Glutamatergic neuron (in vitro differentiated cells): Measurements from ENCODE around the gene PAPOLG. TPM values are rescaled to one million over a fixed set of nuclear protein-coding genes. Genes with fewer than 3 reads are reported as not detected.

Experiments
- DNase-seq: peaks from one replicate; pipeline ENCODE4 v3.0.0; 2022
- H3K27ac Mint-ChIP-seq: one replicate; pipeline ENCODE4 v1.8.0; 2020; ENCODE audit warnings: mild to moderate bottlenecking, mixed read lengths, inconsistent platforms; ENCODE audit not compliant: unreplicated experiment
- H3K27me3 Mint-ChIP-seq: one replicate; pipeline ENCODE4 v1.8.0; 2020; ENCODE audit warnings: mild to moderate bottlenecking, moderate library complexity, mixed read lengths, inconsistent platforms; ENCODE audit not compliant: unreplicated experiment
- H3K36me3 Mint-ChIP-seq: one replicate; pipeline ENCODE4 v1.8.0; 2020; ENCODE audit warnings: mild to moderate bottlenecking, mixed read lengths, inconsistent platforms; ENCODE audit not compliant: unreplicated experiment
- H3K4me1 Mint-ChIP-seq: one replicate; pipeline ENCODE4 v1.8.0; 2020; ENCODE audit warnings: mild to moderate bottlenecking, low read depth, mixed read lengths, inconsistent platforms; ENCODE audit not compliant: unreplicated experiment
- H3K4me3 Mint-ChIP-seq: one replicate; pipeline ENCODE4 v1.8.0; 2020; ENCODE audit warnings: mild to moderate bottlenecking, mixed read lengths, inconsistent platforms; ENCODE audit not compliant: unreplicated experiment
- H3K9me3 Mint-ChIP-seq: one replicate; pipeline ENCODE4 v1.8.0; 2020; ENCODE audit warnings: mild to moderate bottlenecking, moderate library complexity, mixed read lengths, inconsistent platforms; ENCODE audit not compliant: unreplicated experiment
- total RNA-seq: library from RNA; stranded (reverse); fragmentation: NEBNext Ultra II Directional; extraction: Animal tissue kit (Norgen Biotek cat#: 25700); gene quantifications from one replicate; pipeline ENCODE4 v1.2.1, GENCODE V29; 2021; ENCODE audit not compliant: unreplicated experiment
- TF ChIP-seq, protein P1 (sequence below): fragments of 200-600 bp; sonication (generic); IDR thresholded peaks from one replicate; pipeline ENCODE4 v1.5.0; 2021; ENCODE audit not compliant: partially characterized antibody, unreplicated experiment

The PAPOLG gene
- total RNA-seq, 1 donor from 2014 or later, result 22.7 TPM

DNA sequence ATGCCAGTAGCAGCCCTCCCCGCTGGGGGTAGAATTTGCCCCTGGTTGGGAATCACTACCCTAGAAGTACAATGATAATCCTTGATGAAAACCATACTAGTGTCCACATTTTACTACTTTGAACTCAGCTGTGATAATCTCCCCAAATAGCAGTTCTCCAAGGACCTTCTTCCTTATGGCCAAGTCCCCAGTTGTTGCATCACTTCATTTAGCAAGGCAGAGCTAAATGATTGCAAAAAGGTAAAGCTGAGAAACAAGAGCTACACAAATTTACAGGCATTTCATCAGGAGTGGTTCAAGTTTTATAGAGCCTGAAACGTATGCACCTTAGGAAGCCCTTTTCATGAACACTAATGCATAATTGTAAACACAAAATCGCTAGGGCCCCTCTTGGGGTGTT is 80.4 kb downstream of the PAPOLG start:
- Mint-ChIP-seq H3K9me3 (no peaks in the 10 kb centered on the region), H3K4me3 (no peak overlapping the region), H3K36me3 (no peaks in the 10 kb centered on the region), H3K27me3 (peaks cover 9% of the 10 kb centered on the region), H3K27ac (no peak overlapping the region), H3K4me1 (no peaks in the 10 kb centered on the region)
- TF ChIP-seq, protein P1, sequence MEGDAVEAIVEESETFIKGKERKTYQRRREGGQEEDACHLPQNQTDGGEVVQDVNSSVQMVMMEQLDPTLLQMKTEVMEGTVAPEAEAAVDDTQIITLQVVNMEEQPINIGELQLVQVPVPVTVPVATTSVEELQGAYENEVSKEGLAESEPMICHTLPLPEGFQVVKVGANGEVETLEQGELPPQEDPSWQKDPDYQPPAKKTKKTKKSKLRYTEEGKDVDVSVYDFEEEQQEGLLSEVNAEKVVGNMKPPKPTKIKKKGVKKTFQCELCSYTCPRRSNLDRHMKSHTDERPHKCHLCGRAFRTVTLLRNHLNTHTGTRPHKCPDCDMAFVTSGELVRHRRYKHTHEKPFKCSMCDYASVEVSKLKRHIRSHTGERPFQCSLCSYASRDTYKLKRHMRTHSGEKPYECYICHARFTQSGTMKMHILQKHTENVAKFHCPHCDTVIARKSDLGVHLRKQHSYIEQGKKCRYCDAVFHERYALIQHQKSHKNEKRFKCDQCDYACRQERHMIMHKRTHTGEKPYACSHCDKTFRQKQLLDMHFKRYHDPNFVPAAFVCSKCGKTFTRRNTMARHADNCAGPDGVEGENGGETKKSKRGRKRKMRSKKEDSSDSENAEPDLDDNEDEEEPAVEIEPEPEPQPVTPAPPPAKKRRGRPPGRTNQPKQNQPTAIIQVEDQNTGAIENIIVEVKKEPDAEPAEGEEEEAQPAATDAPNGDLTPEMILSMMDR, result no peak
- no peak for DNase-seq

DNA sequence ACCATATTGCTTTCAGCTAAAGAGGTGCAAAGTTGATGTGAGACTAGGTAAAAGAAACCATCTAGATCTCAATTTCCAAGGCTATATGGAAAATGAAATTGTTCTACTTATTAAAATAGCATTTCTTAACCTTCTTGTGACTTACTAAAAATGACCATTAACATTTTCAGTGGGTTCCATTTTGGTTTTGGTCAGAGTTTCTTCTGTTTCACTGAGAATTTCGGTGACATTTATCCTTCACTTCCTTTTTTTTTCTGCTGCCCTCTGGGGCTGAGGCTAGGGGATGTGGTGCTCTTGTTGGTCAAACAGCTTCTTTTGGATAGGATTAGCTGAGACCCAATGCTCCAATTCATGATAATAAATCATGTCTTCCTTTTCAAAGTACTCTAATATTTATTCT is 81.1 kb downstream of the PAPOLG start:
- Mint-ChIP-seq H3K4me3 (no peak overlapping the region), H3K36me3 (no peaks in the 10 kb centered on the region), H3K27me3 (peaks cover 9% of the 10 kb centered on the region), H3K9me3 (no peaks in the 10 kb centered on the region), H3K27ac (no peak overlapping the region), H3K4me1 (no peaks in the 10 kb centered on the region)
- DNase-seq, result no peak
- TF ChIP-seq, protein P1, result no peak

DNA sequence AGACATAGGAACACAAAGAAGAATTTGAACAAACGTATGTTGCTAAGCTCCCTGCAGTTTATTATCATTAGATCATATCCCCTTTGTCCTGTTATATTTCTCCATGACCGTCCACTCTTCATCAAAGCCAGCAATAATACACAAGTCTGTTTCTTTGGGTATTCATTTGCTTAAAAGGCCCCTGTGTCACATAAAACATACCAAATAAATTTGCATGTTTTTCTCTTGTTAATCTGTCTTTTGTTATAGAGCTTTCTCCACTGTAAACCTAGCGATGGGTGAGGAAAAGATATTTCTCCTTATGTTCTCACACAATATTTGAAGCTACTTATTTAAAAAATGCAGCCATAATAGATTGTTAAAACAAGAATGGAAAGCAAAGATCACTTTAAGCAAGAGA is 82.4 kb downstream of the PAPOLG start:
- no peak overlapping the region for H3K4me3 Mint-ChIP-seq
- H3K27ac Mint-ChIP-seq, result no peak overlapping the region
- no peaks in the 10 kb centered on the region for H3K36me3 Mint-ChIP-seq
- H3K9me3 Mint-ChIP-seq, result no peaks in the 10 kb centered on the region
- no peak for DNase-seq
- peaks cover 7% of the 10 kb centered on the region for H3K27me3 Mint-ChIP-seq
- H3K4me1 Mint-ChIP-seq, result no peaks in the 10 kb centered on the region
- TF ChIP-seq, protein P1, result no peak

DNA sequence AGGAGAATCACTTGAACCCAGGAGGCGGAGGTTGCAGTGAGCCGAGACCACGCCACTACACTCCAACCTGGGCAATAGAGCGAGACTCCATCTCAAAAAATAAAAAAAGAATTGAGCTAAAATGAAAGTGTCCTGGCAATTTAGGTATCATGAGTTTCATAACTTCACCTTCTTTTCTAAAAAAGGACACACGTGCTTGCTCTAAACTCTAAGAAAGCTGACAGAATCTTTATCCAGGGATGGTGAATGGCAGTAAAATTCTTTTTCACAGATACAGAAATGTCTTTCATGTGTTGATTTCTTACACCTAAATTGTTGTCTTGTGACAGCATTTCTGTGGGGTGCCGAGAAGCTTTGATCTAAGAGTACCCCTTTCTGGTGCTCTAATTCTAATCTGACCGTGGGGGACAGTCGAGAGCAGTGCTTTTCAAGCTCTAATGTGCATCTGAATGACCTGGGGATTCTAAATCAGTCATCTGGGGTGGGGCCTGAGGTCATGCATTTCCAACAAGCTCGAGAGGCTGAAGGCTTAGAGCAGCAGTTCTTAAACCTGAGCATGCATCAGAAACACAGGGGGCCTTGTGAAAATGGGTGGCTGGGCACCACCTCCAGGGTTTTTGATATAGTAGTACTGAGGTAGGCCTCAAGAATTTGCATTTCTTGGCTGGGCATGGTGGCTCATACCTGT is 83.2 kb downstream of the PAPOLG start:
- H3K27ac Mint-ChIP-seq, result no peak overlapping the region
- DNase-seq, result no peak
- TF ChIP-seq, protein P1, result no peak
- H3K36me3 Mint-ChIP-seq, result no peaks in the 10 kb centered on the region
- H3K9me3 Mint-ChIP-seq, result no peaks in the 10 kb centered on the region
- H3K4me1 Mint-ChIP-seq, result no peaks in the 10 kb centered on the region
- no peak overlapping the region for H3K4me3 Mint-ChIP-seq
- H3K27me3 Mint-ChIP-seq, result peaks cover 7% of the 10 kb centered on the region

DNA sequence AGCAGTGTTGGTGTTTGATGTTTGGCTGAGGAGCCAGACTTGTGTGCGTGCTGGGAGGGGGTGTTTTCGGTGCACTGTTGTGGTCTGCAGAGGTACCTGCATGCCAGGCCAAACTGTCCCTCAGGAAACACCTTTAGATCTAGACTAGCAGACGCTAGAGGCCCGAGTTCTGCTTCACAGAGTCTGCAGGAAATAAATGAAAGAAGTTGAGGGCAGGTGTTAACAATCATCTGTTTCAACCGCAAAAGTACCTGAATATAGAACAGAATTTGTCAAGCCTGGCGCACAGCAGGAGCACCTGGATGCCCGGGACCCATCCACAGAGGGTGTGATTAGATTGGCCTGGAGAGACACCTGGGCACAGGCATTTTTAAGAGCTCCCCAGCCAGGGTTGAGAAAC is 84.8 kb downstream of the PAPOLG start:
- no peaks in the 10 kb centered on the region for H3K36me3 Mint-ChIP-seq
- no peaks in the 10 kb centered on the region for H3K4me1 Mint-ChIP-seq
- TF ChIP-seq, protein P1, result no peak
- no peak overlapping the region for H3K4me3 Mint-ChIP-seq
- DNase-seq, result no peak
- H3K27ac Mint-ChIP-seq, result no peak overlapping the region
- no peaks in the 10 kb centered on the region for H3K9me3 Mint-ChIP-seq
- H3K27me3 Mint-ChIP-seq, result peaks cover 4% of the 10 kb centered on the region
